Heart left ventricle (tissue), 13 donors: ENCODE measurements around the gene CTTNBP2.

Experiments used
- CTCF ChIP-seq, 12 donors: fragments of 200-600 bp; sonication (generic) in 4 of 12; IDR thresholded peaks; one replicate each; pipeline versions ENCODE4 v1.5.0 to v1.8.0; 2018 to 2022; ENCODE audit warnings: antibody characterized with exemption in 12 of 12, mild to moderate bottlenecking in 5 of 12
- POLR2A ChIP-seq, 2 donors: fragments of 450-650 bp; IDR thresholded peaks; one replicate each; pipeline ENCODE4 v1.6.1; 2017; ENCODE audit warnings: antibody characterized with exemption in 2 of 2, mild to moderate bottlenecking in 2 of 2, moderate library complexity in 2 of 2
- donor health status: ischemic (EF 13 %, LVEDD 7.1; RV severe dilation, severe dysfunction).
- donor health status: DM: no; HTN: yes; CAD: no.
- donor health status: DM: no; HTN: no; CAD: no.
- donor health status: ischemic (EF 25% LVEDD 6.9; RV normal size, moderate dysfunction).
- donor health status: ischemic (EF 25% LVEDD 5.7; RV mildly dilated, moderate dysfunction).
- donor health status: ischemic (EF 35%, LVEDD 5.7; RV mildly dilated, moderate dysfunction).
- donor health status: nonischemic (EF 11% LVEDD 7.7; RV severe dilation, severe dysfunction).
- donor health status: DM: yes; HTN: yes; CAD: no.
- donor health status: PGD.
- donor health status: ischemic (EF 29% LVEDD 5.4; RV normal size, mild dysfunction).
- donor health status: nonischemic (EF 23%, LVEDD 6.1; RV moderate dilation, normal function).

GRCh38 chr7:117667456-117667855, 205.8 kb downstream of the CTTNBP2 start:
- TF ChIP-seq CTCF (IDR thresholded peaks at IDR 0.05) (no peak), POLR2A (IDR thresholded peaks at IDR 0.05) (no peak)
